Measurements from ENCODE around the gene STC2. TPM values are rescaled to one million over a fixed set of nuclear protein-coding genes. Genes with fewer than 3 reads are reported as not detected.
A peak's percentile ranks its signal among the peaks of the same experiment; 100 is the strongest.

Gene STC2
- total RNA-seq, 4 donors from 2014 or later: 3.8 to 12.0 (median 8.7) TPM

GRCh38 chr5:173294673-173295320, 33.4 kb downstream of the STC2 start:
- Histone ChIP-seq H3K27me3 (no peaks in the 10 kb centered on the region), H3K27ac (no peak overlapping the region), H3K4me3 (replicated peaks in 1 of 3) (no peak overlapping the region), H3K36me3 (no peaks in the 10 kb centered on the region), H3K4me1 (peaks cover 0 to 7% of the 10 kb centered on the region in 2 donors), H3K9me3 (no peaks in the 10 kb centered on the region)
- no peak for DNase-seq
- WGBS, 2 donors: 63 to 69% methylated on average over 10 of the region's 10 CpGs
- intact Hi-C loops (cut with DNase I): loop anchor here (1.0 to 5.0 kb wide), 2 partner anchors 38 to 278 kb away; no protein-coding TSS in a partner anchor
- no peak for TF ChIP-seq CTCF (IDR thresholded peaks at IDR 0.05)
- TF ChIP-seq POLR2A (IDR thresholded peaks at IDR 0.05): no peak

GRCh38 chr5:173293817-173294672, 34.2 kb downstream of the STC2 start:
- WGBS, 2 donors: 10 to 16% methylated on average over 26 to 37 of the region's 37 CpGs
- H3K4me1 ChIP-seq: peaks cover 0 to 7% of the 10 kb centered on the region in 2 donors
- DNase-seq: peak; percentile 76 to 84
- H3K27me3 ChIP-seq: no peaks in the 10 kb centered on the region
- H3K9me3 ChIP-seq: no peaks in the 10 kb centered on the region
- no peak overlapping the region for H3K27ac ChIP-seq
- TF ChIP-seq CTCF (IDR thresholded peaks at IDR 0.05): peak; percentile 64 to 96 (median 85)
- no peak for TF ChIP-seq POLR2A (IDR thresholded peaks at IDR 0.05)
- no peaks in the 10 kb centered on the region for H3K36me3 ChIP-seq
- H3K4me3 ChIP-seq (replicated peaks in 1 of 3): no peak overlapping the region
- intact Hi-C loops (cut with DNase I): loop anchor here (1.0 to 5.0 kb wide), 2 partner anchors 38 to 278 kb away; no protein-coding TSS in a partner anchor

GRCh38 chr5:173291722-173292658, 36.2 kb downstream of the STC2 start:
- Histone ChIP-seq H3K4me1 (peaks cover 0 to 7% of the 10 kb centered on the region in 2 donors), H3K27ac (no peak overlapping the region), H3K4me3 (replicated peaks in 1 of 3) (no peak overlapping the region), H3K27me3 (no peaks in the 10 kb centered on the region), H3K9me3 (no peaks in the 10 kb centered on the region), H3K36me3 (no peaks in the 10 kb centered on the region)
- no peak for DNase-seq
- intact Hi-C loops (cut with DNase I): loop anchor here (5.0 kb wide), 1 partner anchor 280 kb away; no protein-coding TSS in a partner anchor
- 82 to 85% methylated on average over 9 of the region's 9 CpGs for WGBS, 2 donors
- no peak for TF ChIP-seq POLR2A (IDR thresholded peaks at IDR 0.05)
- TF ChIP-seq CTCF (IDR thresholded peaks at IDR 0.05): no peak

- Histone ChIP-seq H3K4me1 (peaks cover 0 to 7% of the 10 kb centered on the region in 2 donors), H3K4me3 (replicated peaks in 1 of 3) (no peak overlapping the region), H3K36me3 (no peaks in the 10 kb centered on the region), H3K27me3 (no peaks in the 10 kb centered on the region), H3K9me3 (no peaks in the 10 kb centered on the region), H3K27ac (no peak overlapping the region)
- intact Hi-C loops (cut with DNase I): loop anchor here (5.0 kb wide), 1 partner anchor 282 kb away; no protein-coding TSS in a partner anchor
- TF ChIP-seq POLR2A (IDR thresholded peaks at IDR 0.05): no peak
- TF ChIP-seq CTCF (IDR thresholded peaks at IDR 0.05): no peak
- no peak for DNase-seq
- WGBS, 2 donors: 59 to 64% methylated on average over 11 to 12 of the region's 12 CpGs
These were observed 37.6 kb downstream of the STC2 start for GRCh38 chr5:173290477-173291131.

Measured in thyroid gland (tissue), 4 donors.